NCI-H460 (cell line): ENCODE data around the gene FRRS1. TPM values are rescaled to one million over a fixed set of nuclear protein-coding genes. Genes with fewer than 3 reads are reported as not detected.
"Not testable (repeated sequence)": the region's sequence is repeated elsewhere in the genome, so short reads cannot be mapped to it uniquely, and the experiment has no call there.

Experiments
- DNase-seq: peaks from one replicate; pipeline ENCODE4 v3.0.0-alpha.2; 2016; ENCODE audit warnings: low read depth; ENCODE audit errors: extremely low read depth
- total RNA-seq: library from RNA; depleted of rRNA; stranded (reverse); fragments of >200 nt; shearing (Covaris generic); gene quantifications from 2 replicates; pipeline ENCODE4 v1.2.3, GENCODE V29; 2014

Gene FRRS1
- total RNA-seq, 1 experiment from 2014 or later, result 9.3 TPM

DNA sequence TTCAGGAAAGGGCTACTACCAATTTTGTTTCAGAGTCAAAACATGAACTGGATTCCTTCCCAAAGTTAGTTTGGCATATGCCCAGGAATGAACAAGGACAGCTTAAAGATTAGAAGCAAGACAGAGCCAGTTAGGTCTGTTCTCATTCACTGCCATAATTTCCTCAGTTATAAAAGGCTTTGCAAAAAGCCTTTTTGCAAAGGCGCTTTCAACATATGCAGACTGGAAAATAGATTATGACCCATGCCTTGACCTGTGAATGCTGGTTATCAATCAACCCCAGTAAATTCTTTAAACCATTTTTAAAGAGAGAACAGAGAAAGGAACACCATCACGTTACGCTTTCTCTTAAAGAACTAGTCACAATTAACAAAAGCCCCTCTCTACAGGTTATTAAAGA is 1.7 kb upstream of the FRRS1 start:
- DNase-seq, result no peak

GRCh38 chr1:99764909-99765308 is 1.5 kb downstream of the FRRS1 start:
- DNase-seq, result no peak

- no peak for DNase-seq
Measured at GRCh38 chr1:99764439-99764838, 2.0 kb downstream of the FRRS1 start.

DNA sequence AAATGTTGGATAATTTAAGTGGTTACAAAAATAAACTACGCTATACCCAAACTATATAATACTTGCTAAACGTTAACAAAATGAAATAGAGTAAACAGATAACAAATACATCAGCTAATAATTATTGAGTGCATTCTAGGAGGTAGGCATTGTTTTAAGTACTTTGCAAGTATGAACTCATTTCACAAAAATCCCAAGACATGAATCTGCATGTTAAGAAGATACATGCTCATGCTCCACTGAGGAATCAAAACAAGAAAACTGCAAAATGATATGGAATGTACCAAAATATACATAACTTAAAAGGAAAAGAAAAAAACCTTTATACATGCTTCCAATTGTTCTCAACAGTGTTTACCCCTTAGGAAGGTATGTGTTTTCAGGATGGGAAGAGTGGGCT is 2.5 kb downstream of the FRRS1 start:
- no peak for DNase-seq

GRCh38 chr1:99761774-99762173 is 4.7 kb downstream of the FRRS1 start:
- DNase-seq, result no peak

- DNase-seq, result no peak
Measured at GRCh38 chr1:99759518-99760160, 6.8 kb downstream of the FRRS1 start.

DNA sequence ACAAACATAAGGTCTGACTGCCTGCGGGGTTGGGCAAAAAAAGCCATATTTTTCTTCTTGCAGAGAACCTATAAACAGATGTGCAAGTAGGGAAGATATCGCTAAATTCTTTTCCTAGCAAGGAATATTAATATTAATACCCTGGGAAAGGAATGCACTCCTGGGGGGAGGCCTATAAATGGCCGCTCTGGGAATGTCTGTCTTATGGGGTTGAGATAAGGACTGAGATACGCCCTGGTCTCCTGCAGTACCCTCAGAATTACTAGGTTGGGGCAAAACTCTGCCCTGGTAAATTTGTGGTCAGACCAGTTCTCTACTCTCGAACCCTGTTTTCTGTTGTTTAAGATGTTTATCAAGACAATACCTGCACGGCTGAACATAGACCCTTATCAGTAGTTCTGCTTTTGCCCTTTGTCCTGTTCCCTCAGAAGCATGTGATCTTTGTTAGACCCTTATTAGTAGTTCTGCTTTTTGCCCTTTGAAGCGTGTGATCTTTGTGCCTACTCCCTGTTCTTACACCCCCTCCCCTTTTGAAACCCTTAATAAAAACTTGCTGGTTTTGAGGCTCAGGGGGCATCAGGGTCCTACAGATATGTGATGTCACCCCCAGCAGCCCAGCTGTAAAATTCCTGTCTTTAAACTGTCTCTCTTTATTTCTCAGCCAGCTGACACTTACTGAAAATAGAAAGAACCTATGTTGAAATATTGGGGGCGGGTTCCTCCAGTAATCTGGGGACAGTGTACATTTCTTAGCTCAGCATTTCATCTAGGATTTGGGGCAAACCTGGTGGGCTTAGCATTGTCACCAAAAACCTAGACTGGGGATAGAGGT is 7.5 kb downstream of the FRRS1 start:
- DNase-seq, result not testable (repeated sequence)

DNA sequence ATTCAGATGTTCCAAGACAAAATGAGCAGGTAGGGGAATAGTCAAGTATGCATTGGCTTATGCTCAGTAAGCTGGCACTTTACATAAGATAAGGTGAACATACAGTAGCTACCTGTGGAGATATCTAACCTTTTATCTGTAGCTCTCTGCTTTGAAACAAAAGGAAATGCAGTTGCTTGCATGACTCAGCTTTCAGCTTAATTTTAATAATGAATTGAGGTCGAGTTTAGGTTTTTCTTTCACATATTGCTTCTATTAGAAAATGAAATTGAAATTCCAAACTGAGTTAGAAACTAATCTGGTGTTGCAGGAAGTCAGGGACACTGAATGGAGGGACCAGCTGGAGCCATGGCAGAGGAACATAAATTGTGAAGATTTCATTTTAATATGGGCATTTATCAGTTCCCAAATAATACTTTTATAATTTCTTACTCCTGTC is 8.3 kb downstream of the FRRS1 start:
- no peak for DNase-seq

DNA sequence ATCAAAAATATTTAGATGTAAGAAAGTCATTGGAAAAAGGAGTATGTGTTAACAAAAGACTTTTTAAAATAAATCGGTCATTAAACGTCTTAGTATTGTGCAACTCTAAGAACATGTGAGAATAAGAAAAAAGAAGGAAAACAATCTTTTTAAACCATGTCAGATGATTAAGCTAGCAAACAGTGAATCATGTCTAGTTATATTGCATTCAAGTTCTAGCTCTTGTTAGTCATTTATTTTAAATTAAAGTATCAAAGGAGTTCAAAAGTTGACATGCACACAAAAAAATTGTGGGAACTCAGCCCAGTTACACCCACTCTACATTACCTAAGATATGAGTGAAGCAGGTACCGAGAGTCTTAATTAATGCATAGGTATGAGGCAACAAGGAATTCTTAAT is 9.8 kb downstream of the FRRS1 start:
- DNase-seq, result no peak

DNA sequence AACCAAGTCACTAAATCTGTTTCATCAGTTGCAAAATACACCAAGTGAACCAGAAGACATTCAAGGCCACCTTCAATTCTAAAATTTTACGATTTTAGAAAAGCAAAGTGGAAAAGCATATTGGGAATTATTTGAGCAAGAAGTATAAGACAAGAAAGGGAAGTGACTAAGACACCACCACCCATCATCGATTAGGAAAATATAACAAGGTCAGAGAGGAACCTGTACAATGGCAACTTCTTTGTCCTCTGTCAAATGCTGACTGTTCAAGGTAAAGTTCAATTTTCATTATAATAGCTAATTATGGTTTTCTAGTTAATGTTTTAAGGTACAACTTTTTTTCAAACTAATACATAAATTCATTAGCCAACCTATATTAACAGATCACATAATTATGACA is 10.8 kb downstream of the FRRS1 start:
- DNase-seq, result no peak

DNA sequence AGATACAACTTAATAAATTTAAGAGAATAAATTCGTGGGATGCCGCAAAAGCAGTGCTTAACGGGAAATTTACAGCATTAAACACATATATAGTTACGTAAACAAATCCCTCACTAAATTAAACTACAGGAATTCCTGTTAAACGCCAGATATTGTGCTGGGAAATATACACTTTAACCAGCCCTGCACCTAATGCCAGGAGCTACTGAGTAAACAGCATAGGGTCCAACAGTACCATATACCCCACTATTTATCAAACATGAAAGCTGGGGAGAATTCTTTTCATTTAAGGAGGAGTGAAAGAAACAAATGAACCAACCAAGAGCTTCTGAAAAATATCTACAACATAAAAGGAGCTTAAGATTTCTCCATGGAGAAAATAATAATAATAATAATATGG is 11.7 kb downstream of the FRRS1 start:
- no peak for DNase-seq

- DNase-seq, result no peak
Measured at GRCh38 chr1:99754055-99754626, 12.3 kb downstream of the FRRS1 start.

GRCh38 chr1:99751877-99752504 is 14.4 kb downstream of the FRRS1 start:
- no peak for DNase-seq

DNA sequence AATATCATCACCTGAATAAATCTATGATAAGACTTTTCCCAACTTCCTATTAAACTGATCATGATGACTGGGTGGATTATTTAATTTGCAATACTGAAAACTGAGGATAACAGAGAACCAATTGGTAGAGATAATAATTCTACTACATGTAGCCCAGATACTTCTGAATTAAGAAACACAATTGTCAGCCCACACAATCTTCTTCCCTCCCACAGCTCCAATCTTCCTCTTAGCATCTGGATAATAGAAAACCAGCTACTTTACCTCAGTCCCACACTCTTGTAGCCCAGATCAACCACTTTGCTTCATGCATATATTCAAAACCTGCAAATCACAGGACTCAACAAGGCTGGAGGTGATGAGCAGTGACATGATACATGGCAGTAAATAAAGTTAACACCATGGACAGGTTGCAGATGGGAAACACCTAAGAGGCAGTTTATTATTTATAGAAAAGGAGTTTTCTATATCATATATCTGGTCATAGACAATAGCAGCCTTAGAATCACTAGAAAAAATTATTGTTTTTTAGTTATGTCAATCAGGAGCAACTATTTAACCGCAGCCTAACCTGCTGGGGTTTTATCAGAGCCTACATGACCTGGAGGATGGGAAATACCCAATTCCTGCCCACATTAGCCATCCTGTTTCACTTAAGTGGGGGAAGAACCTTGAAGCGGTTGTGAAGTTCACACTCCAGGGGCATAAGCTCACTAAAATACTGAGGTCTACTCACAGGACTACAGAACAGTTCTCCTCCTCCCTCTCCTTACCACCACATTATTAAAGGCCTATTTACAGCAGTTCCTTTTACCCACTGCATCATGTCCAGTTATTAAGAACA is 16.7 kb downstream of the FRRS1 start:
- no peak for DNase-seq

GRCh38 chr1:99748419-99748818 is 18.0 kb downstream of the FRRS1 start:
- no peak for DNase-seq

DNA sequence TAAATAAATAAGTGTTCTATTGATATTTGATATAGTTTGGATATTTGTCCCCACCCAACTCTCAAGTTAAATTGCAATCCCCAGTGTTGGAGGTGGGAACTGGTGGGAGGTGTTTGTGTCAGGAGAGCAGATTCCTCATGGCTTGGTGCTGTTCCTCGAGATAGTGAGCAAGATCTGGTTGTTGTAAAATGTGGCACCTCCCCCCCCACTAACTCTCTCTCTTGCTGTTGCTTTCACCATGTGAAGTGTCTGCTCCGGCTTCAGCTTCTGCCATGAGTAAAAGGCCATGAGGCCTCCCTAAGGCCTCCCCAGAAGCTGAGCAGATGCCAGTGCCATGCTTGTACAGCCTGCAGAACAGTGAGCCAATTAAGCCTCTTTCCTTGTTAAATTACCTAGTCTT is 20.8 kb downstream of the FRRS1 start:
- no peak for DNase-seq

DNA sequence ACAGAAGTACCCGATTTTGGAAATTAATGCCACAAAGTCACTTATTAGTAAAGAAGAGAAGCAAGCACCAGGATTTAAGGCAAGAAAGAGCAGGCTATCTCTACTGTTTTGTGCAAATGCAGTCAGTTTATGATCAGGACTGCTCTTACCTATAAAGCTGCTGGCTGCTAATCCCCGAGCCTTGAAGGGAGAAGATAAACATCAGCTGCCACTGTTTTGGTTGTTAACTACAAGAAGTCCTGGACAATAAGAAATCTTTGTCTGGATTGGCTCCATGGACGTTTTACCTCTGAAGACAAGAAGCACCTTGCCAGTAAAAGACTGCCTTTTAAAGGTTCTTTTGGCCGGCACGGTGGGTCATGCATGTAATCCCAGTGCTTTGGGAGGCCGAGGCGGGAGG is 21.4 kb downstream of the FRRS1 start:
- no peak for DNase-seq

DNA sequence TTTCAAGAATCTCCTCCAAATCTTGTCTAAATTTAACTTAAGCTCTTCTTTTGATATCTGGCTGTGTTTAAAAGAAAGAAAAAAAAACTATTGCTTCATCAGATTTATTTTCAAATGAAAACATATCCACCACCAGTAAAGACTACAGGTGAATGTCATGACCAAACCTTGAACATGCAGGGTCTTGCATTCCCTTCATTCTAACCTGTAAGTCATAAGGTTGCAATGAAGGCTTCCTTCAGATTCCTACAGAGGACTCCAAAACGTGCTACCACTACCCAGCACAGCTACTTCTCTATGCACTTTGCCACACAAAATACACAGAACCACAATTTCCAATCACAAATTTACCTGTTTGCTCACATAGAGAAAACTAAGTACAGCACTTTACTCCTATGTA is 26.3 kb downstream of the FRRS1 start:
- DNase-seq, result no peak

GRCh38 chr1:99738858-99739465 is 27.5 kb downstream of the FRRS1 start:
- no peak for DNase-seq

DNA sequence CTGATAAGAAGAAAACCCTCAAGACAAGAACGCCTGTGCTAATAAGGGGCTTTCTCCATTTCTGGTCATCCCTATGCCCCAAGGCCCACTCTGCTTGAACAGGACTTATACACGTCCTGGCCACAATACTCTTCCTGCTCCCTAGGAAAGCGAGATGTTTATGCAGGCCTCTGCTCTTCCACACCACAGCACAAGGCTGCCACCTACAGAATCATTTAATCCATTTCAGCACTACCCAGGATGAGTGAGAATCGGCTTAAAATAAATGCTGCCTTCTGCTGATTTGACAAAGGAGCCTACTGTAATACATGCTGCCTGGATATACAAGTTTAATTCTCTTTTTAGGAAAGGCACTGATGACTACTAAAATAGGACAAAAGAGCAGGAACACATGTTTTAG is 29.4 kb downstream of the FRRS1 start:
- peak; percentile 67 for DNase-seq
